Neural cell (in vitro differentiated cells): ENCODE measurements around the gene MIX23. TPM values are rescaled to one million over a fixed set of nuclear protein-coding genes. Genes with fewer than 3 reads are reported as not detected.

Source experiments
- H2AFZ ChIP-seq: fragments of 200-600, 300-800 bp; sonication (generic), shearing (Covaris generic); 2 replicates; pipeline ENCODE4 v1.6.0; 2014; ENCODE audit warnings: low read depth, mild to moderate bottlenecking, antibody characterized with exemption, low read length, moderate library complexity
- H3F3A ChIP-seq: fragments of 200-600 bp; shearing (Covaris generic); 2 replicates; pipeline ENCODE4 v1.6.1; 2016; ENCODE audit warnings: mild to moderate bottlenecking, moderate library complexity, mixed read lengths, antibody characterized with exemption, low read length; ENCODE audit not compliant: insufficient read depth, poor library complexity, severe bottlenecking
- H3K27ac ChIP-seq: fragments of 200-600, 300-800 bp; sonication (generic), shearing (Covaris generic); 2 replicates; pipeline ENCODE4 v1.5.1; 2014; ENCODE audit warnings: mild to moderate bottlenecking, low read length, moderate library complexity
- H3K27me3 ChIP-seq: fragments of 300-800, 200-600 bp; sonication (generic), shearing (Covaris generic); 2 replicates; pipeline ENCODE4 v1.6.0; 2014; ENCODE audit warnings: mild to moderate bottlenecking, low read depth, low read length, moderate library complexity; ENCODE audit not compliant: insufficient read depth
- H3K36me3 ChIP-seq: fragments of 300-800, 200-600 bp; sonication (generic), shearing (Covaris generic); 2 replicates; pipeline ENCODE4 v1.5.1; 2014; ENCODE audit warnings: mild to moderate bottlenecking, antibody characterized with exemption, low read length, moderate library complexity; ENCODE audit not compliant: insufficient read depth
- H3K4me2 ChIP-seq: fragments of 300-800, 200-600 bp; sonication (generic), shearing (Covaris generic); 2 replicates; pipeline ENCODE4 v1.6.0; 2014; ENCODE audit warnings: mild to moderate bottlenecking, low read length
- H3K4me3 ChIP-seq: fragments of 300-800, 200-600 bp; sonication (generic), shearing (Covaris generic); 2 replicates; pipeline ENCODE4 v1.5.1; 2014; ENCODE audit warnings: mild to moderate bottlenecking, low read length, moderate library complexity
- H3K79me2 ChIP-seq: fragments of 200-600 bp; shearing (Covaris generic); replicated peaks from 2 replicates; pipeline ENCODE4 v1.6.0; 2014; ENCODE audit warnings: mild to moderate bottlenecking, low read length, moderate library complexity; ENCODE audit not compliant: insufficient read depth
- H3K9ac ChIP-seq: fragments of 300-800, 200-600 bp; sonication (generic), shearing (Covaris generic); 2 replicates; pipeline ENCODE4 v1.6.1; 2016; ENCODE audit warnings: mild to moderate bottlenecking, low read length, mixed read lengths
- H3K9me2 ChIP-seq: fragments of 200-600 bp; shearing (Covaris generic); 2 replicates; pipeline ENCODE4 v1.6.1; 2016; ENCODE audit warnings: mild to moderate bottlenecking, low read length, mixed read lengths; ENCODE audit not compliant: insufficient read depth
- H3K9me3 ChIP-seq: fragments of 200-600, 300-800 bp; sonication (generic), shearing (Covaris generic); 2 replicates; pipeline ENCODE4 v1.6.1; 2016; ENCODE audit warnings: mild to moderate bottlenecking, mixed run types, low read length, moderate library complexity, mixed read lengths
- H4K20me1 ChIP-seq: fragments of 200-600 bp; shearing (Covaris generic); 2 replicates; pipeline ENCODE4 v1.6.1; 2016; ENCODE audit warnings: mild to moderate bottlenecking, mixed run types; ENCODE audit not compliant: insufficient read depth
- EP300 ChIP-seq: fragments of 450-650 bp; conservative IDR thresholded peaks from 2 replicates; pipeline ENCODE4 v1.6.1; 2014; ENCODE audit warnings: antibody characterized with exemption, mild to moderate bottlenecking, moderate library complexity; ENCODE audit not compliant: poor library complexity, severe bottlenecking
- EZH2 ChIP-seq: fragments of 200-600, 300-800 bp; shearing (Covaris generic), sonication (generic); IDR thresholded peaks from 2 replicates; pipeline ENCODE4 v1.6.1; 2014; ENCODE audit warnings: antibody characterized with exemption, low read length, borderline replicate concordance, mild to moderate bottlenecking; ENCODE audit not compliant: insufficient read depth, poor library complexity, severe bottlenecking
- MXI1 ChIP-seq: fragments of 450-650 bp; conservative IDR thresholded peaks from 2 replicates; pipeline ENCODE4 v1.6.1; 2014; ENCODE audit warnings: antibody characterized with exemption, mild to moderate bottlenecking; ENCODE audit not compliant: poor library complexity, severe bottlenecking
- POLR2AphosphoS5 ChIP-seq: IDR thresholded peaks from 2 replicates; pipeline ENCODE4 v1.6.1; 2012
- RAD21 ChIP-seq: fragments of 450-650 bp; conservative IDR thresholded peaks from 2 replicates; pipeline ENCODE4 v1.6.1; 2014; ENCODE audit warnings: antibody characterized with exemption, mild to moderate bottlenecking, moderate library complexity
- REST ChIP-seq: IDR thresholded peaks from 2 replicates; pipeline ENCODE4 v1.6.1; 2012; ENCODE audit warnings: borderline replicate concordance
- SMC3 ChIP-seq: fragments of 450-650 bp; conservative IDR thresholded peaks from 2 replicates; pipeline ENCODE4 v1.6.1; 2014; ENCODE audit warnings: antibody characterized with exemption, mild to moderate bottlenecking, moderate library complexity; ENCODE audit not compliant: poor library complexity
- TAF1 ChIP-seq: IDR thresholded peaks from 2 replicates; pipeline ENCODE4 v1.6.1; 2012; ENCODE audit warnings: low read depth
- polyA plus RNA-seq: library from polyadenylated mRNA; depleted of rRNA; stranded (reverse); fragments of >200 nt; gene quantifications from 2 replicates; pipeline ENCODE4 v1.2.3, GENCODE V29; 2014
- TF ChIP-seq, protein P1 (sequence below): fragments of 450-650 bp; IDR thresholded peaks from 2 replicates; pipeline ENCODE4 v1.5.1; 2014; ENCODE audit warnings: antibody characterized with exemption, mild to moderate bottlenecking, moderate library complexity; ENCODE audit not compliant: poor library complexity, severe bottlenecking

The MIX23 gene
- polyA plus RNA-seq, 1 donor from 2014 or later, result 87.3 TPM

DNA sequence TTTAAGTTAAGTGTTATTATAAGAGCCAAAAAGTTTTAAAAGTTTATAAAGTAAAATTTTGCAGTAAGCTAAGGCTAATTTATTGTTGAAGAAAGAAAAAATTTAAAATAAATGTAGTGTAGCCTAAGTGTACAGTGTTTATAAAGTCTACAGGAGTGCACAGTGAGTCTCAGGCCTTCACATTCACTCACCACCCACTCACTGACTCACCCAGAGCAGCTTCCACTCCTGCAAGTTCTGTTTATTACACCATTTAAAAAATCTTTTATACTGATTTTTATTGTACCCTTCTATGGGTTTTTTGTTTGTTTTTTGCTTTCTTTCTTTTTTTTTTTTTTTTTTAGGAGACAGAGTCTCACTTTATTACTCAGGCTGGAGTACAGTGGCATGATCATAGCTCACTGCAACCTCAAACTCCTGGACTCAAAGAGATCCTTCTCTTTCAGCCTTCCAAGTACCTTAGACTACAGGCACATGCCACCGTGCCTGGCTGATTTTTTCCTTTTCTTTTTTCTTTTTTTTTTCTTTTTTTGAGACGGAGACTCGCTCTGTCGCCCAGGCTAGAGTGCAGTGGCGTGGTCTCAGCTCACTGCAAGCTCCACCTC, 32.1 kb downstream of the MIX23 start:
- H3K4me3 ChIP-seq, result no peak overlapping the region
- no peaks in the 10 kb centered on the region for H3K27me3 ChIP-seq
- H3F3A ChIP-seq, result no peaks in the 10 kb centered on the region
- H3K9me2 ChIP-seq, result no peaks in the 10 kb centered on the region
- TF ChIP-seq REST (no peak), MXI1 (no peak), TAF1 (no peak), POLR2AphosphoS5 (no peak), EP300 (no peak), SMC3 (no peak), EZH2 (no peak), RAD21 (no peak)
- TF ChIP-seq, protein P1, sequence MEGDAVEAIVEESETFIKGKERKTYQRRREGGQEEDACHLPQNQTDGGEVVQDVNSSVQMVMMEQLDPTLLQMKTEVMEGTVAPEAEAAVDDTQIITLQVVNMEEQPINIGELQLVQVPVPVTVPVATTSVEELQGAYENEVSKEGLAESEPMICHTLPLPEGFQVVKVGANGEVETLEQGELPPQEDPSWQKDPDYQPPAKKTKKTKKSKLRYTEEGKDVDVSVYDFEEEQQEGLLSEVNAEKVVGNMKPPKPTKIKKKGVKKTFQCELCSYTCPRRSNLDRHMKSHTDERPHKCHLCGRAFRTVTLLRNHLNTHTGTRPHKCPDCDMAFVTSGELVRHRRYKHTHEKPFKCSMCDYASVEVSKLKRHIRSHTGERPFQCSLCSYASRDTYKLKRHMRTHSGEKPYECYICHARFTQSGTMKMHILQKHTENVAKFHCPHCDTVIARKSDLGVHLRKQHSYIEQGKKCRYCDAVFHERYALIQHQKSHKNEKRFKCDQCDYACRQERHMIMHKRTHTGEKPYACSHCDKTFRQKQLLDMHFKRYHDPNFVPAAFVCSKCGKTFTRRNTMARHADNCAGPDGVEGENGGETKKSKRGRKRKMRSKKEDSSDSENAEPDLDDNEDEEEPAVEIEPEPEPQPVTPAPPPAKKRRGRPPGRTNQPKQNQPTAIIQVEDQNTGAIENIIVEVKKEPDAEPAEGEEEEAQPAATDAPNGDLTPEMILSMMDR, result no peak
- H3K36me3 ChIP-seq, result no peaks in the 10 kb centered on the region
- no peaks in the 10 kb centered on the region for H4K20me1 ChIP-seq
- H2AFZ ChIP-seq, result no peak overlapping the region
- no peaks in the 10 kb centered on the region for H3K9me3 ChIP-seq
- no peaks in the 10 kb centered on the region for H3K79me2 ChIP-seq
- H3K9ac ChIP-seq, result no peak overlapping the region
- no peak overlapping the region for H3K4me2 ChIP-seq
- H3K27ac ChIP-seq, result no peak overlapping the region

- Histone ChIP-seq H2AFZ (no peak overlapping the region), H3K79me2 (no peaks in the 10 kb centered on the region), H4K20me1 (no peaks in the 10 kb centered on the region), H3F3A (no peaks in the 10 kb centered on the region), H3K9me2 (no peaks in the 10 kb centered on the region), H3K27ac (no peak overlapping the region), H3K27me3 (no peaks in the 10 kb centered on the region), H3K4me2 (no peak overlapping the region), H3K9me3 (no peaks in the 10 kb centered on the region), H3K4me3 (no peak overlapping the region), H3K9ac (no peak overlapping the region), H3K36me3 (no peaks in the 10 kb centered on the region)
- TF ChIP-seq POLR2AphosphoS5 (no peak), TAF1 (no peak), EZH2 (no peak), EP300 (no peak), REST (no peak), RAD21 (no peak), MXI1 (no peak), SMC3 (no peak)
- TF ChIP-seq, protein P1, result no peak
Observed at GRCh38 chr3:122349171-122349570, 33.9 kb downstream of the MIX23 start.
